GM23338 (cell line): ENCODE measurements around the gene GPR85. TPM values are rescaled to one million over a fixed set of nuclear protein-coding genes. Genes with fewer than 3 reads are reported as not detected.

Experiments
- ATAC-seq: fragments of 200-7000 bp; cut with Tn5 transposase; 3 replicates; pipeline ENCODE4 v1.9.1; 2020
- DNase-seq: peaks from one replicate; pipeline ENCODE4 v3.0.0-alpha.2; 2015; ENCODE audit warnings: low spot score
- H2AFZ ChIP-seq: fragments of 200-600 bp; sonication (generic); 2 replicates; pipeline ENCODE4 v1.8.0; 2016; ENCODE audit warnings: antibody characterized with exemption, mild to moderate bottlenecking, moderate library complexity
- H3F3A ChIP-seq: fragments of 200-600 bp; sonication (generic); replicated peaks from 2 replicates; pipeline ENCODE4 v1.8.0; 2017; ENCODE audit warnings: antibody characterized with exemption, mixed run types, low read depth
- H3K27ac ChIP-seq: fragments of 200-600 bp; sonication (generic); 2 replicates; pipeline ENCODE4 v1.6.1; 2016; ENCODE audit warnings: low read depth
- H3K27me3 ChIP-seq: fragments of 200-600 bp; sonication (generic); 2 replicates; pipeline ENCODE4 v1.8.0; 2016; ENCODE audit warnings: mild to moderate bottlenecking, mixed run types, moderate library complexity; ENCODE audit not compliant: insufficient read depth
- H3K36me3 ChIP-seq: fragments of 200-600 bp; sonication (generic); 2 replicates; pipeline ENCODE4 v1.8.0; 2016; ENCODE audit warnings: mild to moderate bottlenecking; ENCODE audit not compliant: insufficient read depth
- H3K4me1 ChIP-seq: fragments of 200-600 bp; sonication (generic); 2 replicates; pipeline ENCODE4 v1.8.0; 2016; ENCODE audit warnings: mild to moderate bottlenecking, moderate library complexity; ENCODE audit not compliant: insufficient read depth
- H3K4me2 ChIP-seq: fragments of 200-600 bp; sonication (generic); 2 replicates; pipeline ENCODE4 v1.7.1; 2017; ENCODE audit warnings: mixed run types
- H3K4me3 ChIP-seq: fragments of 200-600 bp; sonication (generic); 2 replicates; pipeline ENCODE4 v1.6.1; 2016; ENCODE audit warnings: mixed run types
- H3K79me2 ChIP-seq: fragments of 200-600 bp; sonication (generic); replicated peaks from 2 replicates; pipeline ENCODE4 v1.8.0; 2017; ENCODE audit warnings: mild to moderate bottlenecking; ENCODE audit not compliant: insufficient read depth
- H3K9me2 ChIP-seq: fragments of 200-600 bp; sonication (generic); 2 replicates; pipeline ENCODE4 v1.8.0; 2017; ENCODE audit not compliant: insufficient read depth
- H4K20me1 ChIP-seq: fragments of 200-600 bp; sonication (generic); replicated peaks from 2 replicates; pipeline ENCODE4 v1.8.0; 2017; ENCODE audit warnings: mild to moderate bottlenecking; ENCODE audit not compliant: insufficient read depth
- H3K27ac Mint-ChIP-seq: 2 replicates; pipeline ENCODE4 v1.8.0; 2020; ENCODE audit warnings: inconsistent platforms, mild to moderate bottlenecking, moderate library complexity, mixed read lengths
- H3K27me3 Mint-ChIP-seq: 3 replicates; pipeline ENCODE4 v1.8.0; 2022; ENCODE audit warnings: low read depth, mild to moderate bottlenecking, moderate library complexity, mixed read lengths, inconsistent platforms; ENCODE audit not compliant: insufficient read depth, poor library complexity
- H3K36me3 Mint-ChIP-seq: 3 replicates; pipeline ENCODE4 v1.8.0; 2021; ENCODE audit warnings: low read depth, mild to moderate bottlenecking, inconsistent platforms, moderate library complexity, mixed read lengths
- H3K4me1 Mint-ChIP-seq: 3 replicates; pipeline ENCODE4 v1.8.0; 2020; ENCODE audit warnings: mild to moderate bottlenecking, inconsistent platforms, mixed read lengths
- H3K4me3 Mint-ChIP-seq: 3 replicates; pipeline ENCODE4 v1.8.0; 2021; ENCODE audit warnings: moderate library complexity, mild to moderate bottlenecking, inconsistent platforms, mixed read lengths
- H3K9me3 Mint-ChIP-seq: 3 replicates; pipeline ENCODE4 v1.8.0; 2020; ENCODE audit warnings: moderate library complexity, mild to moderate bottlenecking, inconsistent platforms, mixed read lengths
- CREB1 ChIP-seq: fragments of 250-450 bp; sonication (Bioruptor Pico); IDR thresholded peaks from 2 replicates; pipeline ENCODE4 v1.5.0; 2020; ENCODE audit warnings: low read depth, mild to moderate bottlenecking, moderate library complexity
- EZH2 ChIP-seq: fragments of 200-600 bp; sonication (generic); IDR thresholded peaks from one replicate; pipeline ENCODE4 v1.8.0; 2017; ENCODE audit warnings: antibody characterized with exemption, mild to moderate bottlenecking, low read depth; ENCODE audit not compliant: unreplicated experiment
- JUNB ChIP-seq: IDR thresholded peaks from one replicate; pipeline ENCODE4 v1.6.1; 2016; ENCODE audit warnings: antibody characterized with exemption; ENCODE audit not compliant: unreplicated experiment
- POLR2AphosphoS5 ChIP-seq: IDR thresholded peaks from 2 replicates; pipeline ENCODE4 v1.6.1; 2016; ENCODE audit warnings: antibody characterized with exemption, low read depth
- STAT1 ChIP-seq: IDR thresholded peaks from one replicate; pipeline ENCODE4 v1.6.1; 2016; ENCODE audit warnings: antibody characterized with exemption; ENCODE audit not compliant: unreplicated experiment
- ZNF114 ChIP-seq: fragments of 250-450 bp; sonication (Bioruptor Pico); IDR thresholded peaks from 2 replicates; pipeline ENCODE4 v1.5.0; 2020; ENCODE audit warnings: mild to moderate bottlenecking, moderate library complexity
- ZNF331 ChIP-seq: fragments of 250-450 bp; sonication (Bioruptor Pico); IDR thresholded peaks from 2 replicates; pipeline ENCODE4 v1.5.0; 2020; ENCODE audit warnings: low read depth, mild to moderate bottlenecking, moderate library complexity
- polyA plus RNA-seq: library from polyadenylated mRNA; unstranded; fragments of >200 nt; fragmentation: Nextera tagmentation; extraction: Ambion mirVana; gene quantifications from 2 replicates; pipeline ENCODE4 v1.2.1, GENCODE V29; 2016
- total RNA-seq: library from RNA; depleted of rRNA; stranded (reverse); fragments of >200 nt; shearing (Covaris generic); gene quantifications from 2 replicates; pipeline ENCODE4 v1.2.3, GENCODE V29; 2014
- TF ChIP-seq, protein P1 (sequence below): fragments of 250-450 bp; sonication (Bioruptor Pico); IDR thresholded peaks from 2 replicates; pipeline ENCODE4 v1.5.0; 2020; ENCODE audit warnings: mild to moderate bottlenecking, moderate library complexity
- TF ChIP-seq, protein P2 (sequence below): IDR thresholded peaks from 2 replicates; pipeline ENCODE4 v1.6.1; 2016; ENCODE audit warnings: antibody characterized with exemption
- TF ChIP-seq, protein P3 (sequence below), 2 experiments: fragments of 200-600 bp in 1 of 2; sonication (generic) in 1 of 2; conservative IDR thresholded peaks; 2 replicates each; pipeline versions ENCODE4 v1.5.1 to v1.6.1; 2016 to 2017; ENCODE audit warnings: antibody characterized with exemption in 2 of 2, low read depth in 2 of 2, mild to moderate bottlenecking in 2 of 2, moderate library complexity in 1 of 2

GPR85 gene
- total and polyA plus RNA-seq, 2 experiments from 2014 or later, result 0.16 to 0.35 TPM

DNA sequence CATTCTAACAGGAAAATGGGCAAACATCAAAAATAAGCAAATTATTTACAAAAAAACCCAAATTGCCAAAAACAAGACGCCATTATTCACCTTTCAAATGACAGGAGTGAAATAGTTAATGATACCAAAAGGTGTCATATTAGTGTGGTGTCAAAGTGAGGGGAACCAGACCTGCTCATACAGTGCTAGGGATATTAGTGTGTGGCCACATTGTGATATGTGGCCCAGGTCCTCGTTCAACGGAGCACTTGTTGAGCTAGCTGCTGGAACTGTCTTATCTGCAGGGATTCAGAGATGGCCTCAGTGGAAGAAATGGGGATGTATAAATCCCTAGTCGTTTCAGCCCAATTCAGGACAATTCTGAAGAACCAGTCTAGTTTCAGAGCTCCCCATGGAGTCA lies 41.2 kb downstream of the GPR85 start (continued):
- TF ChIP-seq, protein P1, sequence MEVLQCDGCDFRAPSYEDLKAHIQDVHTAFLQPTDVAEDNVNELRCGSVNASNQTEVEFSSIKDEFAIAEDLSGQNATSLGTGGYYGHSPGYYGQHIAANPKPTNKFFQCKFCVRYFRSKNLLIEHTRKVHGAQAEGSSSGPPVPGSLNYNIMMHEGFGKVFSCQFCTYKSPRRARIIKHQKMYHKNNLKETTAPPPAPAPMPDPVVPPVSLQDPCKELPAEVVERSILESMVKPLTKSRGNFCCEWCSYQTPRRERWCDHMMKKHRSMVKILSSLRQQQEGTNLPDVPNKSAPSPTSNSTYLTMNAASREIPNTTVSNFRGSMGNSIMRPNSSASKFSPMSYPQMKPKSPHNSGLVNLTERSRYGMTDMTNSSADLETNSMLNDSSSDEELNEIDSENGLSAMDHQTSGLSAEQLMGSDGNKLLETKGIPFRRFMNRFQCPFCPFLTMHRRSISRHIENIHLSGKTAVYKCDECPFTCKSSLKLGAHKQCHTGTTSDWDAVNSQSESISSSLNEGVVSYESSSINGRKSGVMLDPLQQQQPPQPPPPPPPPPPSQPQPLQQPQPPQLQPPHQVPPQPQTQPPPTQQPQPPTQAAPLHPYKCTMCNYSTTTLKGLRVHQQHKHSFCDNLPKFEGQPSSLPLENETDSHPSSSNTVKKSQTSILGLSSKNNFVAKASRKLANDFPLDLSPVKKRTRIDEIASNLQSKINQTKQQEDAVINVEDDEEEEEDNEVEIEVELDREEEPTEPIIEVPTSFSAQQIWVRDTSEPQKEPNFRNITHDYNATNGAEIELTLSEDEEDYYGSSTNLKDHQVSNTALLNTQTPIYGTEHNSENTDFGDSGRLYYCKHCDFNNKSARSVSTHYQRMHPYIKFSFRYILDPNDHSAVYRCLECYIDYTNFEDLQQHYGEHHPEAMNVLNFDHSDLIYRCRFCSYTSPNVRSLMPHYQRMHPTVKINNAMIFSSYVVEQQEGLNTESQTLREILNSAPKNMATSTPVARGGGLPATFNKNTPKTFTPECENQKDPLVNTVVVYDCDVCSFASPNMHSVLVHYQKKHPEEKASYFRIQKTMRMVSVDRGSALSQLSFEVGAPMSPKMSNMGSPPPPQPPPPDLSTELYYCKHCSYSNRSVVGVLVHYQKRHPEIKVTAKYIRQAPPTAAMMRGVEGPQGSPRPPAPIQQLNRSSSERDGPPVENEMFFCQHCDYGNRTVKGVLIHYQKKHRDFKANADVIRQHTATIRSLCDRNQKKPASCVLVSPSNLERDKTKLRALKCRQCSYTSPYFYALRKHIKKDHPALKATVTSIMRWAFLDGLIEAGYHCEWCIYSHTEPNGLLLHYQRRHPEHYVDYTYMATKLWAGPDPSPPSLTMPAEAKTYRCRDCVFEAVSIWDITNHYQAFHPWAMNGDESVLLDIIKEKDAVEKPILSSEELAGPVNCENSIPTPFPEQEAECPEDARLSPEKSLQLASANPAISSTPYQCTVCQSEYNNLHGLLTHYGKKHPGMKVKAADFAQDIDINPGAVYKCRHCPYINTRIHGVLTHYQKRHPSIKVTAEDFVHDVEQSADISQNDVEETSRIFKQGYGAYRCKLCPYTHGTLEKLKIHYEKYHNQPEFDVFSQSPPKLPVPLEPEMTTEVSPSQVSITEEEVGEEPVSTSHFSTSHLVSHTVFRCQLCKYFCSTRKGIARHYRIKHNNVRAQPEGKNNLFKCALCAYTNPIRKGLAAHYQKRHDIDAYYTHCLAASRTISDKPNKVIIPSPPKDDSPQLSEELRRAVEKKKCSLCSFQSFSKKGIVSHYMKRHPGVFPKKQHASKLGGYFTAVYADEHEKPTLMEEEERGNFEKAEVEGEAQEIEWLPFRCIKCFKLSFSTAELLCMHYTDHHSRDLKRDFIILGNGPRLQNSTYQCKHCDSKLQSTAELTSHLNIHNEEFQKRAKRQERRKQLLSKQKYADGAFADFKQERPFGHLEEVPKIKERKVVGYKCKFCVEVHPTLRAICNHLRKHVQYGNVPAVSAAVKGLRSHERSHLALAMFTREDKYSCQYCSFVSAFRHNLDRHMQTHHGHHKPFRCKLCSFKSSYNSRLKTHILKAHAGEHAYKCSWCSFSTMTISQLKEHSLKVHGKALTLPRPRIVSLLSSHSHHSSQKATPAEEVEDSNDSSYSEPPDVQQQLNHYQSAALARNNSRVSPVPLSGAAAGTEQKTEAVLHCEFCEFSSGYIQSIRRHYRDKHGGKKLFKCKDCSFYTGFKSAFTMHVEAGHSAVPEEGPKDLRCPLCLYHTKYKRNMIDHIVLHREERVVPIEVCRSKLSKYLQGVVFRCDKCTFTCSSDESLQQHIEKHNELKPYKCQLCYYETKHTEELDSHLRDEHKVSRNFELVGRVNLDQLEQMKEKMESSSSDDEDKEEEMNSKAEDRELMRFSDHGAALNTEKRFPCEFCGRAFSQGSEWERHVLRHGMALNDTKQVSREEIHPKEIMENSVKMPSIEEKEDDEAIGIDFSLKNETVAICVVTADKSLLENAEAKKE (CRISPR knock-in tag), result no peak
- TF ChIP-seq POLR2AphosphoS5, result no peak
- no peak for TF ChIP-seq EZH2
- TF ChIP-seq CREB1 (CRISPR knock-in tag), result no peak
- TF ChIP-seq STAT1, result no peak
- TF ChIP-seq ZNF331 (CRISPR knock-in tag), result no peak
- TF ChIP-seq, protein P2, sequence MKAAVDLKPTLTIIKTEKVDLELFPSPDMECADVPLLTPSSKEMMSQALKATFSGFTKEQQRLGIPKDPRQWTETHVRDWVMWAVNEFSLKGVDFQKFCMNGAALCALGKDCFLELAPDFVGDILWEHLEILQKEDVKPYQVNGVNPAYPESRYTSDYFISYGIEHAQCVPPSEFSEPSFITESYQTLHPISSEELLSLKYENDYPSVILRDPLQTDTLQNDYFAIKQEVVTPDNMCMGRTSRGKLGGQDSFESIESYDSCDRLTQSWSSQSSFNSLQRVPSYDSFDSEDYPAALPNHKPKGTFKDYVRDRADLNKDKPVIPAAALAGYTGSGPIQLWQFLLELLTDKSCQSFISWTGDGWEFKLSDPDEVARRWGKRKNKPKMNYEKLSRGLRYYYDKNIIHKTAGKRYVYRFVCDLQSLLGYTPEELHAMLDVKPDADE, result no peak
- no peak for TF ChIP-seq ZNF114

DNA sequence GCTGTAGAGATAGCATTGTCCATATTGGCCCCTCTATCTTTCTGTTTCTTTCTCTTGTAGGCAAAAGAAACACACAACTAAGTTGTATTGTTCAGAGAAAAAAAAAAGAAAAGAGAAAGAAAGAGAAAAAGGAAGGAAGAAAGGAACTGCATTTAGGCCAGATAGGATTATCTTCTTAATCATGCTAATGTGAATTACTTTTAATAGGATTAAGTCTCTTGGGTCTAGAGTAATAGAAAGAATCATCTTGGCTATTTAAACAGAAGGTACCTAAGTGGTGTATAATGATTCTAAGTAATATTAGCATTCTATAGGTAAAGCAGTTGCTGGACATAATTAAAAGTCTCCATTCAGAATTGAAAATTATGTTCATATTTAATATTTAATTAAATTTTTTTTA lies 42.2 kb downstream of the GPR85 start:
- no peak for DNase-seq
- TF ChIP-seq JUNB (no peak), STAT1 (no peak), ZNF114 (no peak)
- TF ChIP-seq, protein P3, sequence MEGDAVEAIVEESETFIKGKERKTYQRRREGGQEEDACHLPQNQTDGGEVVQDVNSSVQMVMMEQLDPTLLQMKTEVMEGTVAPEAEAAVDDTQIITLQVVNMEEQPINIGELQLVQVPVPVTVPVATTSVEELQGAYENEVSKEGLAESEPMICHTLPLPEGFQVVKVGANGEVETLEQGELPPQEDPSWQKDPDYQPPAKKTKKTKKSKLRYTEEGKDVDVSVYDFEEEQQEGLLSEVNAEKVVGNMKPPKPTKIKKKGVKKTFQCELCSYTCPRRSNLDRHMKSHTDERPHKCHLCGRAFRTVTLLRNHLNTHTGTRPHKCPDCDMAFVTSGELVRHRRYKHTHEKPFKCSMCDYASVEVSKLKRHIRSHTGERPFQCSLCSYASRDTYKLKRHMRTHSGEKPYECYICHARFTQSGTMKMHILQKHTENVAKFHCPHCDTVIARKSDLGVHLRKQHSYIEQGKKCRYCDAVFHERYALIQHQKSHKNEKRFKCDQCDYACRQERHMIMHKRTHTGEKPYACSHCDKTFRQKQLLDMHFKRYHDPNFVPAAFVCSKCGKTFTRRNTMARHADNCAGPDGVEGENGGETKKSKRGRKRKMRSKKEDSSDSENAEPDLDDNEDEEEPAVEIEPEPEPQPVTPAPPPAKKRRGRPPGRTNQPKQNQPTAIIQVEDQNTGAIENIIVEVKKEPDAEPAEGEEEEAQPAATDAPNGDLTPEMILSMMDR (conservative IDR thresholded peaks at IDR 0.05; ENCODE audit: low read depth in 2 of 2), result no peak

More for the DNA sequence above, 42.2 kb downstream of the GPR85 start:
- H3K27me3 Mint-ChIP-seq, result peaks cover 2% of the 10 kb centered on the region
- no peaks in the 10 kb centered on the region for H3F3A ChIP-seq
- H3K27me3 ChIP-seq, result no peaks in the 10 kb centered on the region
- H3K4me3 Mint-ChIP-seq, result no peak overlapping the region
- peaks cover 3% of the 10 kb centered on the region; the same call in 1 of the 2 replicates for H3K4me1 ChIP-seq
- no peak overlapping the region for H3K27ac Mint-ChIP-seq
- H4K20me1 ChIP-seq, result no peaks in the 10 kb centered on the region
- no peak overlapping the region for H3K27ac ChIP-seq
- H3K79me2 ChIP-seq, result no peaks in the 10 kb centered on the region
- H3K4me1 Mint-ChIP-seq, result peaks cover 17% of the 10 kb centered on the region
- H3K4me3 ChIP-seq, result no peak overlapping the region
- no peaks in the 10 kb centered on the region for H3K9me3 Mint-ChIP-seq
- H3K36me3 Mint-ChIP-seq, result no peaks in the 10 kb centered on the region
- no peak overlapping the region for H3K4me2 ChIP-seq
- H2AFZ ChIP-seq, result no peak overlapping the region
- ATAC-seq, result no peak
- H3K36me3 ChIP-seq, result no peaks in the 10 kb centered on the region
- H3K9me2 ChIP-seq, result no peaks in the 10 kb centered on the region
